A549 (cell line): ENCODE data around the gene AZGP1.

Experiments
- CBX8 ChIP-seq: fragments of 200-600 bp; sonication (generic); IDR thresholded peaks from 2 replicates; pipeline ENCODE4 v1.6.1; 2016
- CEBPB ChIP-seq, 2 experiments: fragments of >200 bp in 1 of 2; sonication (Bioruptor Twin) in 1 of 2; formaldehyde crosslinking in 1 of 2; IDR thresholded peaks; 2 replicates each; pipeline ENCODE4 v1.6.1; 2012 to 2016
- ESRRA ChIP-seq: fragments of 150-350 bp; IDR thresholded peaks from 2 replicates; pipeline ENCODE4 v1.6.1; 2014; ENCODE audit warnings: mild to moderate bottlenecking, low read length, borderline replicate concordance
- HDAC2 ChIP-seq: fragments of 200-600 bp; sonication (generic); IDR thresholded peaks from 2 replicates; pipeline ENCODE4 v1.6.1; 2016
- KDM1A ChIP-seq: fragments of 200-600 bp; sonication (generic); IDR thresholded peaks from 2 replicates; pipeline ENCODE4 v1.6.1; 2016; ENCODE audit warnings: low read depth, mild to moderate bottlenecking
- PHF8 ChIP-seq: fragments of 200-600 bp; sonication (generic); IDR thresholded peaks from 2 replicates; pipeline ENCODE4 v1.6.1; 2016; ENCODE audit warnings: low read depth, mild to moderate bottlenecking, antibody characterized with exemption, moderate library complexity, borderline replicate concordance
- POLR2A ChIP-seq: IDR thresholded peaks from 2 replicates; pipeline ENCODE4 v1.6.1; 2012; ENCODE audit warnings: mild to moderate bottlenecking, low read length
- REST ChIP-seq: fragments of 200-600 bp; sonication (generic); IDR thresholded peaks from 2 replicates; pipeline ENCODE4 v1.6.1; 2016; ENCODE audit warnings: antibody characterized with exemption, mild to moderate bottlenecking, moderate library complexity
- RFX5 ChIP-seq: fragments of 450-650 bp; IDR thresholded peaks from 2 replicates; pipeline ENCODE4 v1.7.1; 2014; ENCODE audit warnings: antibody characterized with exemption, mild to moderate bottlenecking, moderate library complexity
- TF ChIP-seq, protein P1 (sequence below): fragments of >200 bp; sonication (Bioruptor Twin); formaldehyde crosslinking; IDR thresholded peaks from 3 replicates; pipeline ENCODE4 v1.5.1; 2016
- TF ChIP-seq, protein P2 (sequence below): IDR thresholded peaks from 2 replicates; pipeline ENCODE4 v1.6.1; 2012

- TF ChIP-seq, protein P1, sequence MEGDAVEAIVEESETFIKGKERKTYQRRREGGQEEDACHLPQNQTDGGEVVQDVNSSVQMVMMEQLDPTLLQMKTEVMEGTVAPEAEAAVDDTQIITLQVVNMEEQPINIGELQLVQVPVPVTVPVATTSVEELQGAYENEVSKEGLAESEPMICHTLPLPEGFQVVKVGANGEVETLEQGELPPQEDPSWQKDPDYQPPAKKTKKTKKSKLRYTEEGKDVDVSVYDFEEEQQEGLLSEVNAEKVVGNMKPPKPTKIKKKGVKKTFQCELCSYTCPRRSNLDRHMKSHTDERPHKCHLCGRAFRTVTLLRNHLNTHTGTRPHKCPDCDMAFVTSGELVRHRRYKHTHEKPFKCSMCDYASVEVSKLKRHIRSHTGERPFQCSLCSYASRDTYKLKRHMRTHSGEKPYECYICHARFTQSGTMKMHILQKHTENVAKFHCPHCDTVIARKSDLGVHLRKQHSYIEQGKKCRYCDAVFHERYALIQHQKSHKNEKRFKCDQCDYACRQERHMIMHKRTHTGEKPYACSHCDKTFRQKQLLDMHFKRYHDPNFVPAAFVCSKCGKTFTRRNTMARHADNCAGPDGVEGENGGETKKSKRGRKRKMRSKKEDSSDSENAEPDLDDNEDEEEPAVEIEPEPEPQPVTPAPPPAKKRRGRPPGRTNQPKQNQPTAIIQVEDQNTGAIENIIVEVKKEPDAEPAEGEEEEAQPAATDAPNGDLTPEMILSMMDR = no peak
- TF ChIP-seq CEBPB (IDR thresholded peaks at IDR 0.05) (no peak), CBX8 (no peak), ESRRA (no peak), KDM1A (no peak), HDAC2 (no peak), RFX5 (no peak), POLR2A (no peak), PHF8 (no peak), REST (no peak)
- TF ChIP-seq, protein P2, sequence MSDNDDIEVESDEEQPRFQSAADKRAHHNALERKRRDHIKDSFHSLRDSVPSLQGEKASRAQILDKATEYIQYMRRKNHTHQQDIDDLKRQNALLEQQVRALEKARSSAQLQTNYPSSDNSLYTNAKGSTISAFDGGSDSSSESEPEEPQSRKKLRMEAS = no peak
These were observed 45.5 kb downstream of the AZGP1 start for GRCh38 chr7:99930376-99930775.
